ENCODE data around the gene APMAP.

APMAP gene, protein sequence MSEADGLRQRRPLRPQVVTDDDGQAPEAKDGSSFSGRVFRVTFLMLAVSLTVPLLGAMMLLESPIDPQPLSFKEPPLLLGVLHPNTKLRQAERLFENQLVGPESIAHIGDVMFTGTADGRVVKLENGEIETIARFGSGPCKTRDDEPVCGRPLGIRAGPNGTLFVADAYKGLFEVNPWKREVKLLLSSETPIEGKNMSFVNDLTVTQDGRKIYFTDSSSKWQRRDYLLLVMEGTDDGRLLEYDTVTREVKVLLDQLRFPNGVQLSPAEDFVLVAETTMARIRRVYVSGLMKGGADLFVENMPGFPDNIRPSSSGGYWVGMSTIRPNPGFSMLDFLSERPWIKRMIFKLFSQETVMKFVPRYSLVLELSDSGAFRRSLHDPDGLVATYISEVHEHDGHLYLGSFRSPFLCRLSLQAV

DNA sequence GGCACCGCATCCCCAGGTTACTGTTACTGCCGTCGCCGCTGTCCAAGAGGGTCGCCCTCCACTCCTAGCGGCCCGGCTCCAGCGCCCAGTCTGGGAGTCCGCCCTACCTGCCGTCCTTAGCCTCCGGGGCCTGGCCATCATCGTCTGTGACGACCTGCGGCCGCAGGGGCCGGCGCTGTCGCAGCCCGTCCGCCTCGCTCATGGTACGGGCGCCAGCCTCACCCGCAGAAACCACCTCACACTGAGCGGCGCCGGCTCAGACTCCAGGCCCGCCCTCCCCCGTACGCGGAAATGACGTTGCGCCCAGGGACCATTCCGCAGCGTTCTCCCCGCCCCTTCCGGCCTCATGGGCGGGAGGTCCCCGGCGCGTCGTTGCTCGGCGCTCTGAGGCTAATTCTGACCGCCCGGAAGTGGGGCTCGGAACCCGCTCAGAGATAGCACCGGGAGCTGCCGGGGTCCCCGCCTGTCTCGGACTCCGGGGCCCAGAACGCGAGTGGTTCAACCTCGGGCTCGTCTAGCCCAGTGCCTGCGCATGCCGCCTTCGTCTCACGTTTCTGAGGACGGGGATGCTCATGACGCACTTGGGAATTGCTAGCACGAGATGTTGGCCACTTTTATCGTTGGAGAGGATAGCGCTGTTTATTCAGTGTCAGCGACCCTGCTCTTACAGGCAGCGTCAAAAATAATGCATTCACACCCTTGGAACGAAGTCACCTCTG lies at the start of gene APMAP:
Gene APMAP, minus strand, starts transcription at position 265 of the 719 bp plus-strand sequence. Its CDS starts 63 bp downstream, at position 202.
- DNase-seq = peak; percentile 93

DNA sequence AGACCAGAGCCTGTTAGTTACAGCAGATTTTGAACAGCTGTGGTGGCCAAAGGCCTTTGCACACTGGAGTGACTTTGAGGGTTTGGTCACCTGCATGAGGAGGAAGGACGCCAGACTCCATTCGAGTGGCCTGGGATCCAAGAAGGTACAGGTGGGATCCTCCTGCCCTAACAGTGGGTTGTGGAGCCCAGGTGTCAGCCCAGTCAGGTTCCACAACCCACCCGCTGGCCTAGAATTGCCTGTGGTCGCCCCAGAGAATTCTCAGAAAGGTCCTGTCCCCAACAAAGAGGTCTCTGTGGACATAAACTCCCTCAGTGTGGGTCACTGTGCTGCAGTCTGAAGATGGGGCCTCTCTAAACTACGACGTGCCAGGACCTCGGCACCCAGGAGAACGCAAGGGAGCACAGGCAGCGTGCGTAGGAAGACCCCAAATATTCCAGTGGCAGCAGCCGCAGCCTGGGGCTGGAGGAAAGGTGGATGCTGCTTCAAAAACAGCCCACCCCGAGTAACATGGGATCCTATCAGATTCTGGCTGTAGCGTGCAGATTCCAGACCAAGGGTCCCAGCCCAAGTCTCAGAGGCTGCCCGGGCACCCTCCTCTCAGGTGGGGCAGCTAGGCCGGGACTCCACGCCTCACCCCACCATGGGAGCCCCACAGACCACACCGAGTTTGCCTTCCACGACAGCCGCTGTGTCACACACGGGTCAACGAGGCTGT lies 49.4 kb upstream of the APMAP start:
- no peak for DNase-seq

DNA sequence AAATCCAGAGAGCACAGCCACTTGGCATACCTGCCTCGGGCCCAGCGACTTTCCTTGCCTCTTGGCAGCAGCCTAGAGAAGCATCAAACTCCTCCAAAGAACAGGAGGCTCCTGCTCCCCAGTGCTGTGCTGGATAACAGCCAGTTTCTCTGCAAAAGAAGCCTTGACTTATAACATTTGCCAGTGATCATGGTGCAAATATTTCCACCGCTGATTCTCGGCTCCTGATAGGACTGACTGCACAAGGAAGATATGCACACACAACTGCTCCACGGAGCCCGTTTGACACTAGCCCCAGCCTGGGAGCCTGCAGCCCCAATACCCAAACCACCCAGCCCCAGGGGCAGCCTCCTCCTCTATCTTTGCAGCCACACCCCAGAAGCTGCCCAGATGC lies 47.9 kb upstream of the APMAP start:
- peak; percentile 54 for DNase-seq

DNA sequence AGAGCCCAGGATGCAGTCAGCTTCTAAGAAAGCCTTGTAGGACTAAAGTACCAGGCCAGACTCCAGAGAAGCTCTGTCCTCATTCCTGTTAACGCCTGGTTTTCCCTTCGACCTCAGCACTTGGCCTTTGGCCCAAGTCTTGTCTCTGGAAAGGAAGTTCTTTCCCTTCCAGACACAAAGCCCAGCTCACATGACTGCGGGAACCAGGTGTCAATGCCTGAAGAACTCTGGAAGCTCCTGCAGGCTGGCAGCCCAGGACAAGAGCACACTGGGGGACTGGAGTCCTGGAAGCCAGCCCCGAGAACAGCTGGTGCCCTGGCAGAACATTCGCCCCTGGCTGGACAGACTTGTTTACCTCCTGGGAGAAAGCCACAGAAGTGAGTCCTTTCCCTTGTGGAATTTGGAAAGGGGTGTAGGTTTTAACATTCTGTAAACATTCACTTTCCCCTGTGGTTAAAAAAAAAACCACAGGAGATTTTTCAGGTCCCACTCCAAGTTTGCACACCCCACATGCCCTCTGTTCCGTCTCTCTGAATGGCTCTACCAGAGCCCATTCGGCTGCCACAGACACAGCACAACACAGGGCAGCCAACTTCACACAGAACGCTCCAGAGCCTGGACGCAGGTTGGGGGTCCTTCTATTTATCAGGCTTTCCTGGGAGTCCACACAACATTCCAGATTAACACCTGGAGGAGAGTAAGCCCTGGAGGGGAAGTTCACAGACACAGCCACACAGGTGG lies 47.3 kb upstream of the APMAP start:
- peak; percentile 39 for DNase-seq

DNA sequence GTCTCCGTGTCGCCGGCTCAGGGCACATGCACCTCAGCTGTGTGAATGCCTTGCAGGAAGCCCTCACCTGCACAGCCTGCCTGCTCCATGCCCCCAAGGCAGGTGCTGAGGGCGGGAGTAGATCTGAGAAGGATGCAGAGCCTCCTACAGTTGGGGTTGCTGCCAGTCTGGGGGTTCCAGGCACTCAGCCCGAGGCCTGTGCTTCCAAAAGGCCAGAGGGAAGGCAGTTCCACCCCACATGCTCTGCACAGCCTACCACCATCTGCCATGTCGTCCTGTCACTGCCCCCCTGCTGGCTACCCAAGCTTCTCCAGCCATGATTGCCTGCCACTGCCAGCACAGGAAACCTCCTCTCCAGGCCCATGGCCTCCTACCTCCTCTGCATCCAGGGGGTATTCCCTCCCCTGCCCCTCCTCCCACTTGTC lies 46.1 kb upstream of the APMAP start:
- DNase-seq = no peak

DNA sequence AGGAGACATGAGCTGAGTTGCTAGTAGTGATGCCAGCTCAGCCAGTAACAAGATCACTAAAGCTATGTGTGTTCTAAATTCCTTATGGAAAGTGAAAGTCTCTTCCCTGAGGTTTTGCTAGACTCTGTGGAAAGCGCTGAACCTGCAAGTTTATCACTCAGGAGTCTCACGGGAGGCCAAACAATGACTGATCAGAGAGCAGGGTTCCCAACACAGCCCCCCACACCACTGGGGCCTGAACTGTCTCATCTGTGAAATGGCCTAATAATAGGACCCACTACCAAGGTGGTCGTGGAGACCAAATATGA lies 45.5 kb upstream of the APMAP start:
- no peak for DNase-seq

DNA sequence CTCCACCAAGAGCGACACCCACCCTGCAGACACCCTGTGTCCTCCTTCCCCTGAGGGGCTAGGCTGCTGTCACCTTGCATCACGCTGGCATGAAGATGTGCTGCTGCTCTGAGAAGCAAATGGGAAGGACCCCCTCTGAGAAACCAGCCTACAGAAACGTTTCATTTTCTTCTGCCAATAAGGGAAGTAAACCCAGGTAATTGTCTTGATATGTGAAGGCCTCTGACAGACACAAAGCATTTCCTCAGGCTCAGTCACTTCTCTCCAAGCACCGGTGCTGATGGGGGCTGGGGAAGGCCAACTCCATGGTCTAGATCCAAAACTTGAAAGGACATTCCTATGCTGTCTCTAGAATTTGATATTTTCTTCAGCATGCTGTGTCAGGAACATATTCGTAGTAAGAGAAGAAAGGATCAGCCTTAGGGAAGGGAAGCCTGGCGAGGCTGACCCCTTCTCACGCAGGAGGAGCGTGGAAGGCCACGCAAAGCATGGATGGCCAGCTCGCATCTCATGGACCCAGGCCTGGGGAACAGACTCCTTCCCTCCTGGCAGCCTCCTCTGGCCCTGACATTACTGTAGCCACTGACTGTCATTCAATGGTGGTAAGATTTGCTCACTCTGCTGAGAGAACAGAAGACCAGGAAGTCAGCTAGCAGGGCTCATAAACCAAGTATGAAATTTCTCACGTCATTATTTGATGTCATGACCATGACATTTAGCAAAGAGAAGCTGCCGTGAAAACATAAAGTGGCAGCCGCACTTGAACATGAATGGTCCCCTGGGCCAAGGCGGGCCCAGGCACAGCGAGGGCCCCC lies 44.9 kb upstream of the APMAP start:
- DNase-seq = no peak

DNA sequence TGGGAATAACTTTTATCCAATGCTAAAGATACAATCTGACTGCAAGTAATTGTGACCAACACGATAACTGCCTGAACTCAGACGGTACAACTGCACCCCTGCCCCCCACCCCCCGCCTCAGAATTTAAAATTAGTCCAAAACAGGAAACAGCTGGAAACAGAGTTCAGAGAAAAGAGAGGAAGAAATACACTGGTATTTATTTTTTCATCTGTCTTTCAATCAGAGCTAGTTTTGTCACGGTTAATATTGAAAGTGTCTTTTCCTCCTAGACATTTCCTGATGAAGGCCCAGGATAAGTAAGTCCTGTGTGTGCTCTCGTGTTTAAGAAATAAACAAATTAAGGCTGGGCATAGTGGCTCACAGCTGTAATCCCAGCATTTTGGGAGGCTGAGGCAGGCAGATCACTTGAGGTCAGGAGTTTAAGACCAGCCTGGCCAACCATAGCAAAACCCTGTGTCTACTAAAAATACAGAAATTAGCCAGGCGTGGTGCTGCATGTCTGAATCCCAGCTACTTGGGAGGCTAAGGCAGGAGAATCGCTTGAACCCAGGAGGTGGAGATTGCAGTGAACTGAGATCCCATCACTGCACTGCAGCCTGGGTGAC lies 43.9 kb upstream of the APMAP start:
- DNase-seq = no peak

DNA sequence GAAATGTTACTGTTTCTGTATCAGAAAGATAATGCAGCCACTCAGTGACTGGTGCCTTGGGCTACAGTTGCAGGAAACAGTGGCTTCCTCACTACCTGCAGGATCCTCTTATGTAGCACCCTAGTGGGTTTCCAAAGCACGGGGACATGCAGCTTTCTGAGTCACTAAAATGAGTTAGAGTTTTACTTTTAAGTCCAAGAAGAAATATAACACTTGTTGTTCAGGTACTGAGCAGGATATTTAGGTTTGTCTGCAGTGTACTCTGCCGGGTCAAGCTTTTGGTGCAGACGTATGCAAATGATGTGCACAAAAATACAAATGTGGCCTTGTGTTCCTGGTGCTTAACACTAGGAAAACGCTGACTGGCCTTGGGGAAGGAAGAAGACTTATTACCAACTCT lies 43.4 kb upstream of the APMAP start:
- no peak for DNase-seq

DNA sequence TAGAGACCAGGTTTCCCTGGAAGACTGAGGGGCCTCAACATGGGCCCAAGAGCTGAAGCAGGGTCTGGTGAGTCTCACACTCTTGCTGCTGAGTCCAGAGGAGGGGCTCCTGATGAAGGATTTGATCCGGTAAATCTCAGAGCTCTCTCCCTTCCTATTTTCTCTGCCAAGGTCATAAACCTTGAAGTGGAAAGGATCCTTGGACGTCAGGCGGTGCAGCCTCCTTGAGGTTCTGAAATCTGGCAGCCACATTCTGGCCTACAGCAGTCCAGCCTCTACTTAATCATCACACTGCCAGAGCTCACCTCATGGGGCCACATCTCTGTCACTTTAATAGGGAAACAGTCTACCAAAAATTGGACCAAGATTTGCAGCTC lies 41.4 kb upstream of the APMAP start:
- no peak for DNase-seq

DNA sequence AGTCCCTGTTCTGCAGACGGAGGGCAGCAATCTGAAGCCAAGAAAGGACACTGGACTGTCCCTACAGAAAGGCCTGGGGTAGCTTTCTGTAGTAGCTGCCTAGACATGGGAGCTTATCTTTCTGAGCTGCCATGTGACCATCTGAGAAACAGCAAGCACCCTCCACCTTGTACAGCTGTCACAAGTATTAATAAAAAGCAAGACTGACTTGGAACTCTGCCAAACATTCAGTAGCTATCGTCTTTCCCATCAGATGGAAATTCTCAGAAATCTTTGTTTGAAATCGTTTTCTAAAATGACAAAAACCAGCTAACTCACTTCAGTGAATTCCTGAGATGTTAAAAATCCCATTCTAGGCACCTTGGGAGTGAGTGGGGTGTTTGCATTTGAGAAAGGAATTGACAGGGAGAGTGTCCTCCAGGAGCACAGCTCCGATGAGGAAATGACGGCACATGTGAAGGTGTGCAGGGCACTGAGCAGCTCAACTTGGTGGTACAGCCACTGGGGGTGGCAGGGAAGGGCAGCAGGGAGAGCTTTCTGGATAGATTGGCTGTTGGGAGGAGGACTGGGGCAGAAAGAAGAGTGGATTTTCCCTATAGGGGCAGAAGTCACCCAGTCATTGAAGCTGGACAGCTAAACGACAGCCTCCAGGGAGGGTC lies 40.8 kb upstream of the APMAP start:
- DNase-seq = no peak

DNA sequence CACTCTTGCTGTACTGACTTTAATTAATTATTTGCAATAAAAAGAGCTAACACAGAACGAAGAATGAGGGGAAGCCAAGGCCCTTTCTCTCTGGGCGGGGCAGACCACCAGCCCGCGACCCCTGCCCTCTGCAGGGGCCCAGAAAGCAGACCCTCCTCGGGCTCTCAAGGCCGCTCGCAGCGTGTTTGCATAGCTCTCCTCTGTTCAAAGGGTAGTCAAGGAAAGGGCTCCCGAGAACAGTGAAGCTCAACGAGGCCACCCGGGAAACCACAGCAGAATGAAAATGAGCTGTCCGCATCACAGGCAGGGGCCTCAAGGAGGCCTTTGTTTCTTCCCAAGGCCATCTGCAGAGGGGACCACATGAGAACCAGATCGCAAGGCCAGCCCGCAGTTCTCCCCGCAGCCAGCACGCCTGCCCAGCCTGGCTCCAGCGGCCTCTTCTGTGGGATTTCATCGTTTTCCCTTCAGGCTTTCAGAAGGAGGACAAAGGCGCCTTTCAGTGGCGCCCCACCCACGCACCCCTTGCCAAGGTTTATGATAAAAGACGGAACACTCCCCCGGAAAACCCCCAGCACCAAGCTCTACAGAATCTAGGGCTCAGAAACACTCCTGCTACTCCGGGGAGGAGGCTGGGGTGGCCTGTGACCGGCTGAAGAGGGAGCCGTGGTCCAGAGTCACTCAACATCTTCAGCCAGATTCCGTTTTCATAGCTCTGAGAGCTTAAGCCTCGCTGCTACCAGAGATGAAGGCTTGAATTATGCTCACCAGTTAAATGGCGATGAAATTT lies 40.1 kb upstream of the APMAP start:
- DNase-seq = no peak

DNA sequence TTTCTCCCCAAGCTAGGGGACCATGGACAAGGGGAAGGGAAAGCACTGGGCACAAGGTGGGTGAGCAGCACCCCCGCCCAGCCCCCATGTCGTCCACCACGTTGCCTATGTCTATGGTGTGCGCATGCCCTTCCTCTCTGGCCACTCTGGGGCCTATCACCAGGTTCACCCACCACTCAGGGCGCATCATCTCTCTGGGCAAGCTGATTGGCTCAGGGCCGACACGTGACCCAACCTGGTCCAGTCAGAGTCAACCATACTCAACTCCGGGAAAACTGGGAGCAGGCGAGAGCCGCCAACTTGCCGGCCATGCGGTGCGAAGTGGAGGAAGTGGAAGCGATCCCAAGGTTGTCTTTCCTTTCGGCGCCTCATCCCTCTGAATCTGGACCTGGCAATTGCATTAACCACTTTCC lies 39.5 kb upstream of the APMAP start:
- no peak for DNase-seq

DNA sequence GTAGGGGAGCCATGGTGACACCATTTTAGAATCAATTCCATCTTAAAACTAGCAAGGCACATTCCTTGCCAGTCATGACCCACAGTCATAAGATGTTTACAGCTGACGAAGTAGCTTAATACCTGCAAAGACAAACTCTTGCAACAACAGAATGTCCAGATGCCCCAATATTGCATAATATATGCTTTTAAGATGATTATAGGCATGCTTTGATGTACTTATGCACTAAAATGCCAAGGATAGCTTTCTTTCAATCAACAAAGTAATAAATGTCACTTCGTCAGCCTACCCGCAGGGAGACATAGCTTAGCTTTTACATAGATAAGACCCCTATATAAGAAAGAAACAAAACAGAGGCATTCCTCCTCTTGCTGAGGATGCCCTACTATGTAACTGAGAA lies 38.7 kb upstream of the APMAP start:
- DNase-seq = no peak

DNA sequence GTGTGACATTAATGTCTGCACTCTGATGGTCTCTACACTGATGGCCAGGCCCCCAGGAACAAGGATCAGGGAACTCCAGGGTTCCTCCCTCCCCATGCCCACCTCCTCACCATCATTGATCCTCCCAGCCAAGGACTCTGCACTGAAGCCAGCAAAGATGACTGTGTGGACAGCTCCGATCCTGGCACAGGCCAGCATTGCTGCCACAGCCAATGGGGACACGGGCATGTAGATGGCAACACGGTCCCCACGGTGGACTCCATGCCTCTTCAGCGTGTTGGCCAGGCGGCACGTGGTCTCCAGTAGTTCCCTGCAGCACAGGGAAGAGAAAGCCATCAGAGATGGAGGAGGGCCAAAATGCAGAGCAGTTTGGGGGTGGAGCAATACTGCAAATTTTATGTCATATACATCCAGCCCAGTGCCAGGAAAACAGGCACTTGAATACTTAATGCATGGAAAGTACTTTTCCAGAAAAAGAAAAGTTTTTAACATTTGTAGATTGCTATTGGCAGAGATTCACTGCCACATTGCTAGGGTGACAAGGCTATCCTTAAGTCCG lies 38.2 kb upstream of the APMAP start:
- DNase-seq = no peak

DNA sequence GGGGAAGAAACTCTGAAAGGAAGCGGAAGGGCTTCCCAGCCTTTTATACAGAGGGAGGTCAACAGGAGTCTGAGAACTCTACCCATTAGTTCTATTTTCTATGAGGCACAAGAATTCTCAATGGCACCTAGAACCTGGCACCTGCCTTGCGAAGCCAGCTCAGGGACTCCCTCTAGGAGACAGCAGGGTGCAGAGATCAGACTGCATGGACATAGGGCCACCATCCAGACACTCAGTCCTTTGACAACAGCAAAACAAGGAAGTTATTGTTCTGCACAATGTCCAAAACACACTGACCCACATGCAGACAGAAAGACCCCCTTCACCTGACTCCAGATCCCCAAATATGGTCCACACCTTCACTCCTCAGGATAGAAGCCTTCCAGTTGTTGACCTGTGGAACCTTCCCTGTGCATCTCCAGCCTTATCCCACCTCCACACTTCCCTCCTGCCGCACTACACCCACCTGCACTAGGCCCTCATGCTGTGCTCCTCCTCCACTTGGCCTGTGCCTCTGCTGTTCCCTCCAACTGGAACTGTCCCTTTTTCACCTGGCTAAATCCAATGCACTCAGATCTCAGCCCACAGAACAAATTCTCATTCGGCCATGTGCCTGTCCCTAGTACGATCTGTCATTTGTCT lies 37.6 kb upstream of the APMAP start:
- no peak for DNase-seq

DNA sequence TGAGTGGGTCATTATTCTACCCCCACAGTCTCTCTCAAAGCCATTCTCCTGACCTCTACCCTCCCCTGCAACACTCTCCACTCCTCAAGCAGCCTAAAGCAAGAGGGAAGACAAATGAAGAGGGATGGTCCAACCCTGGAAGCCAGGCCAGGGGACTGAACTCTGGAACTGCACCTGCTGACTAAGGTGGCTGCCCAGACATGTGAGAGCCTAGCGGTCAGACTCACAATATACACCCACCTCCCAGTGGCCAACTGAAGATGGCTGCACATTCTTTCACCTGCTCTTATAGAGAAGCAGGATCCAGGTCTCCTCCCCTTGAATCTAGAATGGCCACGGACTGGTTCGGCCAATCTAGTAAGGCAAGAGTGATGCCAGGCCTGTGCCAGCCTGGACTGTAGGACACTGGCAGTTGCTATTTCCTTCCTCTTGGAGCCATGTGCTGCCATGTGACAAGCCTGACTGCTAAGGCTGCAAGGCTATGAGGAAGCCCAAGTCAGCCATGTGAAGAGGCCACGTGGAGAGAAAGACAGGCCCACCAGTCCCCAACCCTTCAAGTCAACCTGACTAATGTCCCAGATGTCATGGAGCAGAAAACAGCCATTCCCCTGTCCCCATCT lies 33.5 kb upstream of the APMAP start:
- DNase-seq = no peak

DNA sequence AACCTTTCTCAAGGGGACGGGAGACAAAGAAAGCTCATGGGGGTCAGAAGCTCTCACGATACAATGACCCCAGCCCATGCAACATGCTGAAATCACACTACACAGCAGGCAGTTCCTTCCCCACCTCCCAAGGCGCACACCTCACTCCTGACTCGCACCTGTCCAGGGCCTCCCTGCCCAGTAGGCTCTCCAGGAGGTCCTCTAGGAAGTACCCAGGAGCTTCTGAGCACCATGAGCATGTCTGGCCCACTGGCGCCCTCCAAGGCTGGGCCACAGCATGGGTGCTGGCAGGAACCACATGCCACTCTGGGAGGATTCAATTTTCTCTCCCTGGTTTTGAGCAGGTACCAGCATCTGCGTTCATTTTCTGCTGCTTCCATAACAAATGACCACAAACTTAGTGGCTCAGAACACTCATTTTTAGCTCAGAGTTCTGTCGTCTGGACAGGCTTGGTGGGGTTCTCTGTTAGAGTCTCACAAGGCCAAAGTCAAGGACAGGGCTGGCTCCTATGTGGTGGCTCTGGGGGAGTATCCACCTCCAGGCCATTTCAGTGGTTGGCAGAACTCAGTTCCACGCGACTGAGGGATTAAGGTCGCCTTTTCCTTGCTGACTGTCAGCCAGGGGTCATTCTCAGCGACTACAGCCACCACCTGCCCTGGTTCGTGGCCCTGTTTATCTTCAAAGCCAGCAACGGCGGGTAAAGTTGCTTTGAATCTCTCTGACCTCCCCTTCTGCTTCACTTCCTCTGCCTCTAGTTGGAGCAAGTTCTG lies 32.7 kb upstream of the APMAP start:
- no peak for DNase-seq

Data from fibroblast of skin of right biceps (primary cell).